ENCODE results near the gene ERCC3.

ERCC3 gene

DNA sequence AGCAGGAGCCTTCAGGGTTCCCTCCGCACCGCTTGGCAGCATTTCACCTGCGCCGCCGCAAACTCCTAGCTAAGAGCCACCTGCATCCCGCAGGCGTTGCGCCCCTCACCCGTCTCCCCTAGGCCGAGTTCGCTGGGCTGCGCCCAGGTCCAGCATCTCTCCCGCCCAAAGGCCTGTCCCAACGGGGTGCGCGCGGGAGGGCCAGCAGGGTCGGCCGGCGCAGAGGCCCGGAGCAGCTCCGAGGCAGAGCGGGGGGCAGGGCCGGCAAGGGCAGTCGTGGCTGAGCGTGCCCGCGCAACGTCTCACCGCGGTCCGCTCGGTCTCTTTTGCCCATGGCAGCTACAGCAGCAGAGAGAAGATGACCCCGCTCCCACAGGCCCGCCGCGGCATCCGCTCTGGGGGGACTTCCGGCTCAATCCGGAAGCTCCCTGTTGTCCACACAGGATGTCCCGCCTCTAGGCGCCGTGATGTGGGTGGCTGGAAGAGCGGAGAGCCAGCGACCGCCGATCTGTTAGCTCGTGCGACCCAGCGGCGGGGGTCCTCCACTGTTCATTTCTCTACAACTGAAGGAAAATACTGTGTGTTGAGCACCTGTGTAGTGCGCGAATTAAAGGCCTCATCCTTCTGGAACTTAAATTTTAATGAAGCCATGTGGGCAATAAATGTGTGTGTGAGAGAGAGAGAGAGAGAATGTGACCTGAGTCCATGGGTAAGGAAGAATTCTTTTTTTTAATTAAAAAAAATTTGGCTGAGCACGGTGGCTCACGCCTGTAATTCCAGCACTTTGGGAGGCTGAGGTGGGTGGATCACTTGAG lies at the start of gene ERCC3:
Gene ERCC3, minus strand, starts transcription at position 397 of the 815 bp plus-strand sequence. Its CDS starts 63 bp downstream, at position 334.
- TF ChIP-seq, protein P1, sequence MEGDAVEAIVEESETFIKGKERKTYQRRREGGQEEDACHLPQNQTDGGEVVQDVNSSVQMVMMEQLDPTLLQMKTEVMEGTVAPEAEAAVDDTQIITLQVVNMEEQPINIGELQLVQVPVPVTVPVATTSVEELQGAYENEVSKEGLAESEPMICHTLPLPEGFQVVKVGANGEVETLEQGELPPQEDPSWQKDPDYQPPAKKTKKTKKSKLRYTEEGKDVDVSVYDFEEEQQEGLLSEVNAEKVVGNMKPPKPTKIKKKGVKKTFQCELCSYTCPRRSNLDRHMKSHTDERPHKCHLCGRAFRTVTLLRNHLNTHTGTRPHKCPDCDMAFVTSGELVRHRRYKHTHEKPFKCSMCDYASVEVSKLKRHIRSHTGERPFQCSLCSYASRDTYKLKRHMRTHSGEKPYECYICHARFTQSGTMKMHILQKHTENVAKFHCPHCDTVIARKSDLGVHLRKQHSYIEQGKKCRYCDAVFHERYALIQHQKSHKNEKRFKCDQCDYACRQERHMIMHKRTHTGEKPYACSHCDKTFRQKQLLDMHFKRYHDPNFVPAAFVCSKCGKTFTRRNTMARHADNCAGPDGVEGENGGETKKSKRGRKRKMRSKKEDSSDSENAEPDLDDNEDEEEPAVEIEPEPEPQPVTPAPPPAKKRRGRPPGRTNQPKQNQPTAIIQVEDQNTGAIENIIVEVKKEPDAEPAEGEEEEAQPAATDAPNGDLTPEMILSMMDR (IDR thresholded peaks at IDR 0.05; ENCODE audit: borderline replicate concordance, extremely low read depth, low read length, poor library complexity, severe bottlenecking), result peak; percentile 3
- no peak for TF ChIP-seq EZH2 (IDR thresholded peaks at IDR 0.05; ENCODE audit: borderline replicate concordance, low read depth, low read length, severe bottlenecking)
- H3K9me3 ChIP-seq (ENCODE audit: insufficient read depth, low read length, severe bottlenecking), result no peaks in the 10 kb centered on the region
- H2AFZ ChIP-seq (ENCODE audit: low read depth, low read length), result peak within 1 kb of the TSS; percentile 88
- H3K4me2 ChIP-seq (ENCODE audit: insufficient read depth, low read length), result peak within 1 kb of the TSS; percentile 90
- H3K4me1 ChIP-seq (ENCODE audit: insufficient read depth, low read length), result peaks cover 25% of the 10 kb centered on the region
- H3K27me3 ChIP-seq (ENCODE audit: insufficient read depth, low read length, poor library complexity), result no peaks in the 10 kb centered on the region
- H3K4me3 ChIP-seq (ENCODE audit: low read depth in 1 of 2, low read length in 2 of 2), result peak within 1 kb of the TSS; percentile 87 to 88
- peak; percentile 90 for DNase-seq
- peaks cover 35% of the 10 kb centered on the region for H3K79me2 ChIP-seq (ENCODE audit: insufficient read depth, low read length)
- H3K36me3 ChIP-seq (ENCODE audit: insufficient read depth, low read length), result peaks cover 44% of the 10 kb centered on the region
- peak within 1 kb of the TSS; percentile 85 for H3K27ac ChIP-seq (ENCODE audit: low read length)
- no peaks in the 10 kb centered on the region for H4K20me1 ChIP-seq (ENCODE audit: insufficient read depth, low read length)
- peak within 1 kb of the TSS; percentile 88 for H3K9ac ChIP-seq (ENCODE audit: low read depth, low read length)
- peak; percentile 99 for ATAC-seq (ENCODE audit: insufficient read depth, low read depth)

- Histone ChIP-seq H3K27ac (ENCODE audit: low read length) (no peak overlapping the region), H3K4me3 (ENCODE audit: low read depth in 1 of 2, low read length in 2 of 2) (no peak overlapping the region), H3K9ac (ENCODE audit: low read depth, low read length) (no peak overlapping the region), H3K9me3 (ENCODE audit: insufficient read depth, low read length, severe bottlenecking) (no peaks in the 10 kb centered on the region), H2AFZ (ENCODE audit: low read depth, low read length) (no peak overlapping the region), H3K4me2 (ENCODE audit: insufficient read depth, low read length) (no peak overlapping the region), H3K27me3 (ENCODE audit: insufficient read depth, low read length, poor library complexity) (no peaks in the 10 kb centered on the region), H3K36me3 (ENCODE audit: insufficient read depth, low read length) (peaks cover 21% of the 10 kb centered on the region), H4K20me1 (ENCODE audit: insufficient read depth, low read length) (peaks cover 14% of the 10 kb centered on the region; the same call in 1 of the 2 replicates), H3K79me2 (ENCODE audit: insufficient read depth, low read length) (peaks cover 58% of the 10 kb centered on the region), H3K4me1 (ENCODE audit: insufficient read depth, low read length) (no peaks in the 10 kb centered on the region)
- TF ChIP-seq, protein P1 (IDR thresholded peaks at IDR 0.05; ENCODE audit: borderline replicate concordance, extremely low read depth, low read length, poor library complexity, severe bottlenecking), result no peak
- no peak for TF ChIP-seq EZH2 (IDR thresholded peaks at IDR 0.05; ENCODE audit: borderline replicate concordance, low read depth, low read length, severe bottlenecking)
- DNase-seq (no peak), ATAC-seq (ENCODE audit: insufficient read depth, low read depth) (no peak)
Measured at GRCh38 chr2:127343277-127343676, 49.3 kb upstream of the ERCC3 start.

GRCh38 chr2:127342101-127342500 lies 48.2 kb upstream of the ERCC3 start:
- Histone ChIP-seq H2AFZ (ENCODE audit: low read depth, low read length) (no peak overlapping the region), H3K36me3 (ENCODE audit: insufficient read depth, low read length) (peaks cover 29% of the 10 kb centered on the region), H3K4me2 (ENCODE audit: insufficient read depth, low read length) (no peak overlapping the region), H3K4me3 (ENCODE audit: low read depth in 1 of 2, low read length in 2 of 2) (no peak overlapping the region), H3K79me2 (ENCODE audit: insufficient read depth, low read length) (peaks cover 47% of the 10 kb centered on the region), H3K9me3 (ENCODE audit: insufficient read depth, low read length, severe bottlenecking) (no peaks in the 10 kb centered on the region), H3K4me1 (ENCODE audit: insufficient read depth, low read length) (no peaks in the 10 kb centered on the region), H3K27me3 (ENCODE audit: insufficient read depth, low read length, poor library complexity) (no peaks in the 10 kb centered on the region), H3K27ac (ENCODE audit: low read length) (no peak overlapping the region), H4K20me1 (ENCODE audit: insufficient read depth, low read length) (peaks cover 14% of the 10 kb centered on the region; the same call in 1 of the 2 replicates), H3K9ac (ENCODE audit: low read depth, low read length) (no peak overlapping the region)
- DNase-seq (no peak), ATAC-seq (ENCODE audit: insufficient read depth, low read depth) (no peak)
- no peak for TF ChIP-seq EZH2 (IDR thresholded peaks at IDR 0.05; ENCODE audit: borderline replicate concordance, low read depth, low read length, severe bottlenecking)
- TF ChIP-seq, protein P1 (IDR thresholded peaks at IDR 0.05; ENCODE audit: borderline replicate concordance, extremely low read depth, low read length, poor library complexity, severe bottlenecking), result no peak

Measured in DND-41 (cell line).